GM18511 (cell line): ENCODE measurements around the gene ZDHHC22.
"Not testable (repeated sequence)": the region's sequence is repeated elsewhere in the genome, so short reads cannot be mapped to it uniquely, and the experiment has no call there.

Experiments
- ATAC-seq: cut with Tn5 transposase; IDR thresholded peaks from one replicate; pipeline ENCODE4 v1.9.1; 2021; ENCODE audit warnings: mild to moderate bottlenecking, moderate library complexity; ENCODE audit not compliant: unreplicated experiment

The ZDHHC22 gene

GRCh38 chr14:77141214-77142004, at the start of gene ZDHHC22:
Gene ZDHHC22, minus strand, starts transcription at chr14:77141791. Its CDS starts 2,053 bp downstream, at chr14:77139738.
- no peak for ATAC-seq

- ATAC-seq: no peak
Measured at GRCh38 chr14:77190977-77191376, 49.4 kb upstream of the ZDHHC22 start.

GRCh38 chr14:77189479-77189878, 47.9 kb upstream of the ZDHHC22 start:
- ATAC-seq: no peak

- ATAC-seq: no peak
Measured at GRCh38 chr14:77187649-77188012, 46.0 kb upstream of the ZDHHC22 start.

GRCh38 chr14:77186911-77187648, 45.5 kb upstream of the ZDHHC22 start:
- no peak for ATAC-seq

- no peak for ATAC-seq
Measured at GRCh38 chr14:77185093-77185465, 43.5 kb upstream of the ZDHHC22 start.

- no peak for ATAC-seq
Measured at GRCh38 chr14:77184396-77185092, 43.0 kb upstream of the ZDHHC22 start.

GRCh38 chr14:77183896-77184295, 42.3 kb upstream of the ZDHHC22 start:
- no peak for ATAC-seq

- ATAC-seq: peak; percentile 88
Measured at GRCh38 chr14:77181603-77182437, 40.2 kb upstream of the ZDHHC22 start, which contains the start of gene TMEM63C. Gene TMEM63C, plus strand, starts transcription at chr14:77181798. Its CDS starts 37,016 bp downstream, at chr14:77218814.

GRCh38 chr14:77180726-77181602, 39.4 kb upstream of the ZDHHC22 start:
- ATAC-seq: peak; percentile 13

GRCh38 chr14:77178656-77179055, 37.1 kb upstream of the ZDHHC22 start:
- ATAC-seq: no peak

- ATAC-seq: no peak
Measured at GRCh38 chr14:77177702-77178101, 36.1 kb upstream of the ZDHHC22 start.

GRCh38 chr14:77175843-77176242, 34.3 kb upstream of the ZDHHC22 start:
- no peak for ATAC-seq

GRCh38 chr14:77173911-77174617, 32.5 kb upstream of the ZDHHC22 start:
- not testable (repeated sequence) for ATAC-seq

- ATAC-seq: no peak
Measured at GRCh38 chr14:77172916-77173315, 31.3 kb upstream of the ZDHHC22 start.

- no peak for ATAC-seq
Measured at GRCh38 chr14:77170045-77170444, 28.5 kb upstream of the ZDHHC22 start.

GRCh38 chr14:77161011-77161410, 19.4 kb upstream of the ZDHHC22 start:
- no peak for ATAC-seq

- ATAC-seq: no peak
Measured at GRCh38 chr14:77158882-77159255, 17.3 kb upstream of the ZDHHC22 start.
